ENCODE data around the gene PTCD3. TPM values are rescaled to one million over a fixed set of nuclear protein-coding genes. Genes with fewer than 3 reads are reported as not detected.

PTCD3 gene
- total RNA-seq, 1 experiment from 2014 or later = 180 TPM

GRCh38 chr2:86189782-86190416 is 83.9 kb downstream of the PTCD3 start:
- Histone ChIP-seq H2BK15ac (ENCODE audit: low read depth, low read length) (no peak overlapping the region), H3K23me2 (ENCODE audit: insufficient read length, low read depth, low read length, poor library complexity, severe bottlenecking) (peaks cover 3% of the 10 kb centered on the region), H3K4me1 (ENCODE audit: insufficient read depth, low read length) (no peaks in the 10 kb centered on the region), H2BK120ac (ENCODE audit: low read depth, low read length, poor library complexity, severe bottlenecking) (no peak overlapping the region), H3K9me3 (ENCODE audit: control insufficient read depth, low read depth, low read length) (no peaks in the 10 kb centered on the region), H3K14ac (ENCODE audit: insufficient read depth, low read length) (no peak overlapping the region), H4K8ac (replicated peaks; ENCODE audit: insufficient read length, low read depth, low read length) (no peak overlapping the region), H2BK5ac (ENCODE audit: insufficient read length, low read length) (no peak overlapping the region), H3K9ac (ENCODE audit: extremely low read depth, insufficient read length, low read length) (no peak overlapping the region), H3K27ac (ENCODE audit: insufficient read length, low read depth, low read length) (no peak overlapping the region), H3K23ac (ENCODE audit: insufficient read length, low read depth, low read length) (no peak overlapping the region), H2AK5ac (ENCODE audit: insufficient read length, low read length) (no peak overlapping the region), H3K79me2 (ENCODE audit: insufficient read depth, low read length) (peaks cover 47% of the 10 kb centered on the region), H4K20me1 (ENCODE audit: control insufficient read depth, insufficient read depth, insufficient read length) (no peaks in the 10 kb centered on the region), H2AFZ (ENCODE audit: low read length) (no peak overlapping the region), H3K18ac (ENCODE audit: insufficient read length, low read depth, low read length) (no peak overlapping the region), H2BK12ac (ENCODE audit: insufficient read length, low read depth, low read length) (no peak overlapping the region), H3K56ac (ENCODE audit: insufficient read length, low read depth, low read length) (no peak overlapping the region), H2BK20ac (ENCODE audit: low read depth, low read length, poor library complexity, severe bottlenecking) (no peak overlapping the region), H3K4ac (ENCODE audit: low read depth, low read length) (no peak overlapping the region), H3K27me3 (ENCODE audit: insufficient read depth, low read length) (no peaks in the 10 kb centered on the region), H3K4me2 (ENCODE audit: insufficient read depth, insufficient read length, low read length) (no peak overlapping the region), H3K79me1 (ENCODE audit: insufficient read depth, low read depth, low read length, poor library complexity, severe bottlenecking) (peaks cover 5% of the 10 kb centered on the region), H4K5ac (ENCODE audit: insufficient read length, low read depth, low read length) (no peak overlapping the region), H3T11ph (ENCODE audit: low read length) (no peak overlapping the region), H4K91ac (ENCODE audit: insufficient read length, low read depth, low read length) (no peak overlapping the region)
- 100% methylated on average over 2 of the region's 7 CpGs for WGBS (ENCODE audit: extremely low coverage, insufficient read length, low lambda C conversion rate)
- DNase-seq = no peak
- Mint-ChIP-seq H3K27me3 (ENCODE audit: low read depth) (no peaks in the 10 kb centered on the region), H3K4me1 (peaks cover 13 to 14% of the 10 kb centered on the region in 2 experiments), H3K9me3 (no peaks in the 10 kb centered on the region), H3K36me3 (ENCODE audit: insufficient read depth in 1 of 3, low read depth in 3 of 3) (peaks cover 9 to 16% (median 10%) of the 10 kb centered on the region in 3 experiments; a peak in 6 of 7 replicates), H3K4me3 (no peak overlapping the region), H3K27ac (no peak overlapping the region)
- TF ChIP-seq, protein P1, sequence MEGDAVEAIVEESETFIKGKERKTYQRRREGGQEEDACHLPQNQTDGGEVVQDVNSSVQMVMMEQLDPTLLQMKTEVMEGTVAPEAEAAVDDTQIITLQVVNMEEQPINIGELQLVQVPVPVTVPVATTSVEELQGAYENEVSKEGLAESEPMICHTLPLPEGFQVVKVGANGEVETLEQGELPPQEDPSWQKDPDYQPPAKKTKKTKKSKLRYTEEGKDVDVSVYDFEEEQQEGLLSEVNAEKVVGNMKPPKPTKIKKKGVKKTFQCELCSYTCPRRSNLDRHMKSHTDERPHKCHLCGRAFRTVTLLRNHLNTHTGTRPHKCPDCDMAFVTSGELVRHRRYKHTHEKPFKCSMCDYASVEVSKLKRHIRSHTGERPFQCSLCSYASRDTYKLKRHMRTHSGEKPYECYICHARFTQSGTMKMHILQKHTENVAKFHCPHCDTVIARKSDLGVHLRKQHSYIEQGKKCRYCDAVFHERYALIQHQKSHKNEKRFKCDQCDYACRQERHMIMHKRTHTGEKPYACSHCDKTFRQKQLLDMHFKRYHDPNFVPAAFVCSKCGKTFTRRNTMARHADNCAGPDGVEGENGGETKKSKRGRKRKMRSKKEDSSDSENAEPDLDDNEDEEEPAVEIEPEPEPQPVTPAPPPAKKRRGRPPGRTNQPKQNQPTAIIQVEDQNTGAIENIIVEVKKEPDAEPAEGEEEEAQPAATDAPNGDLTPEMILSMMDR (conservative IDR thresholded peaks at IDR 0.05) = no peak

Other genes with a start within 250 kb of the PTCD3 start
- 3.3 and 3.9 TPM in 2 replicates for gene ST3GAL5, start 217.2 kb upstream of the PTCD3 start, total RNA-seq (2021)
- gene POLR1A, start 349 bp upstream of the PTCD3 start, total RNA-seq (2021) = 54.6 and 62.7 TPM in 2 replicates
- 112 and 116 TPM in 2 replicates for gene IMMT, start 89.2 kb downstream of the PTCD3 start, total RNA-seq (2021)
- gene MRPL35, start 93.2 kb downstream of the PTCD3 start, total RNA-seq (2021) = 43.5 and 47.5 TPM in 2 replicates
- 0.66 and 1.3 TPM in 2 replicates for gene REEP1, start 231.4 kb downstream of the PTCD3 start, total RNA-seq (2021)

All from H9 (cell line).